ENCODE measurements around the gene LRRFIP1. TPM values are rescaled to one million over a fixed set of nuclear protein-coding genes. Genes with fewer than 3 reads are reported as not detected.

The LRRFIP1 gene
- total and polyA plus RNA-seq, 2 of the 13 experiments (the other 11 are each of a cell fraction or from before 2014, with no cell fraction given): 15.9 to 40.5 TPM

- H3K9me3 ChIP-seq (ENCODE audit: low read length): no peaks in the 10 kb centered on the region
- FAIRE-seq (no peak), ATAC-seq (no peak), DNase-seq (ENCODE audit: low spot score) (no peak)
- ChIA-PET POLR2A (no interaction called here), CTCF (ENCODE audit: low intra/inter-chr PET ratio, low total read pairs) (no interaction called here)
- H3K4me2 ChIP-seq (ENCODE audit: low read depth, low read length): no peak overlapping the region
- peaks cover 62% of the 10 kb centered on the region for H3K4me1 ChIP-seq (ENCODE audit: insufficient read depth, low read length)
- peaks cover 0 to 5% of the 10 kb centered on the region in 2 experiments; a peak in 2 of 5 replicates for H3K36me3 ChIP-seq (replicated peaks in 1 of 2; ENCODE audit: control insufficient read depth in 1 of 2, insufficient read depth in 2 of 2, low read length in 2 of 2)
- no peak overlapping the region for H3K9ac ChIP-seq (ENCODE audit: insufficient read depth, low read depth, low read length)
- H2AFZ ChIP-seq (ENCODE audit: low read length): no peak overlapping the region
- intact Hi-C loops (cut with micrococcal nuclease; ENCODE audit: unreplicated experiment): no loop called here
- in situ Hi-C loops (cut with HindIII; ENCODE audit: extremely low pct_ligation_motif_present, low pct_unique_long_range_greater_than_20kb): no loop called here
- H3K4me3 ChIP-seq (replicated peaks in 1 of 3; ENCODE audit: insufficient read depth in 1 of 3, low read depth in 2 of 3, low read length in 3 of 3): no peak overlapping the region
- TF ChIP-seq ARNT2 (CRISPR knock-in tag; IDR thresholded peaks at IDR 0.05; ENCODE audit: low read depth): no peak
- TF ChIP-seq ZNF572 (CRISPR knock-in tag; IDR thresholded peaks at IDR 0.05): no peak
- TF ChIP-seq ZNF512 (CRISPR knock-in tag; IDR thresholded peaks at IDR 0.05): no peak
- no peak for TF ChIP-seq CENPT (CRISPR knock-in tag; IDR thresholded peaks at IDR 0.05; ENCODE audit: low read depth)
- TF ChIP-seq ZFP82 (CRISPR knock-in tag; IDR thresholded peaks at IDR 0.05; ENCODE audit: borderline replicate concordance): no peak
- TF ChIP-seq ZFP41 (CRISPR knock-in tag; IDR thresholded peaks at IDR 0.05; ENCODE audit: borderline replicate concordance): no peak
- WGBS (ENCODE audit: low lambda C conversion rate): 97% methylated on average over 5 of the region's 5 CpGs
- BruUV-seq (replicated peaks): no TSS peak
- H3K27ac ChIP-seq (ENCODE audit: extremely low read length, insufficient read depth, low read length): no peak overlapping the region
- H4K20me1 ChIP-seq (ENCODE audit: insufficient read depth, low read length): no peaks in the 10 kb centered on the region
- no peaks in the 10 kb centered on the region for H3K27me3 ChIP-seq (ENCODE audit: control insufficient read depth in 1 of 2, insufficient read depth in 2 of 2, low read length in 2 of 2)
- H3K79me2 ChIP-seq (ENCODE audit: insufficient read depth, low read length): peaks cover 38% of the 10 kb centered on the region
Measured at GRCh38 chr2:237727363-237727762, 100.0 kb downstream of the LRRFIP1 start.

Measured in HepG2 (cell line).